ENCODE measurements around the gene ARHGAP44. TPM values are rescaled to one million over a fixed set of nuclear protein-coding genes. Genes with fewer than 3 reads are reported as not detected.

The ARHGAP44 gene
- polyA plus RNA-seq, 4 donors, result 2.3 to 12.3 (median 6.9) TPM

DNA sequence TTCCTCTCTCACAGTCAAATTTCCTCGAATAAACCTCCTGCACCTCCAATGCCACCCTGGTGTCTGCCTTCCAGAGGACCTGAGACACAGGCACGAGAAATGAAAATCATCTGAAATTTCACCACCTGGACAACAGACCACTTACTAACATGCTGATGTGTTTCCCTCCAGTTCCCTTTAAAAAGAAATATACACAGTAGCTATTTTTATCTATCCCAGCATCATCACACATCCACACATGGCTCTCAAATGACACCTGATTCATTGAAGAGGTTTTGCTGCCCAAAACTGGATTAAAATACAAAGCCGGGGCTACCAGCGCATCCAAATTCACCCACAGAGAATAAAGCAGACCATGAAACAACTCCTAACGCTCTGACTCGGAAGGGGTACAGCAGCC lies 214.6 kb downstream of the ARHGAP44 start:
- no peaks in the 10 kb centered on the region for H3K9me3 ChIP-seq (ENCODE audit: control insufficient read depth in 2 of 2, insufficient read depth in 1 of 2, low read depth in 1 of 2, low read length in 1 of 2)
- H3K4me3 ChIP-seq (ENCODE audit: low read depth in 1 of 3, low read length in 3 of 3), result no peak overlapping the region
- DNase-seq (no peak), FAIRE-seq (no peak)
- peaks cover 21 to 73% (median 29%) of the 10 kb centered on the region in 3 donors for H3K36me3 ChIP-seq (ENCODE audit: control insufficient read depth in 3 of 3, insufficient read depth in 2 of 3, low read depth in 1 of 3, low read length in 3 of 3)
- H3K27ac ChIP-seq (ENCODE audit: low read depth in 1 of 3, low read length in 2 of 3), result no peak overlapping the region
- H3K4me1 ChIP-seq (ENCODE audit: control insufficient read depth in 3 of 3, insufficient read depth in 2 of 3, low read depth in 1 of 3, low read length in 2 of 3), result no peaks in the 10 kb centered on the region
- 89 to 96% (median 92%) methylated on average over 6 of the region's 6 CpGs for WGBS, 3 donors
- no peaks in the 10 kb centered on the region for H3K27me3 ChIP-seq (ENCODE audit: control insufficient read depth in 3 of 3, insufficient read depth in 3 of 3, low read length in 3 of 3)

DNA sequence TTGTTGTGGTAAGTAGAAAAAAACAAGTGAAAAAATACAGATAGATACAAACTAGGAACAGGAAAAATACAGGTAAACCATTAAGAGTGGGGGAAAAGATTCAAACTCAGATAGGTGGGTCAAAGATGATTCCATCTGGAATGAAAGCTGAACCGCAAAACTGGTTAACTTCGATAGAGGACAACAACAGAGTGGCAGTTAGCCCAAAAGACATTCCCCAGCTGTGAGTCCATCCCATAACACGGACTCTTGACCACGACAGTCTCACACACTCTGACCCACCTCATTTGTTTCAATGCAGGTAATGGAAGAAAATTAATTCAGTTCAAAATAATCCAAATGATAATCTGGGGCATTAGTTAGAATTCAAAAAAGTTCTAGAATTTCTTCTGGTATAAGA lies 215.0 kb downstream of the ARHGAP44 start:
- no peak for FAIRE-seq
- Histone ChIP-seq H3K9me3 (ENCODE audit: control insufficient read depth in 2 of 2, insufficient read depth in 1 of 2, low read depth in 1 of 2, low read length in 1 of 2) (no peaks in the 10 kb centered on the region), H3K36me3 (ENCODE audit: control insufficient read depth in 3 of 3, insufficient read depth in 2 of 3, low read depth in 1 of 3, low read length in 3 of 3) (peaks cover 21 to 69% (median 26%) of the 10 kb centered on the region in 3 donors), H3K27ac (ENCODE audit: low read depth in 1 of 3, low read length in 2 of 3) (no peak overlapping the region), H3K4me3 (ENCODE audit: low read depth in 1 of 3, low read length in 3 of 3) (no peak overlapping the region), H3K27me3 (ENCODE audit: control insufficient read depth in 3 of 3, insufficient read depth in 3 of 3, low read length in 3 of 3) (no peaks in the 10 kb centered on the region), H3K4me1 (ENCODE audit: control insufficient read depth in 3 of 3, insufficient read depth in 2 of 3, low read depth in 1 of 3, low read length in 2 of 3) (no peaks in the 10 kb centered on the region)
- DNase-seq, result no peak
- WGBS, 3 donors, result 77 to 88% (median 78%) methylated on average over 4 of the region's 4 CpGs

DNA sequence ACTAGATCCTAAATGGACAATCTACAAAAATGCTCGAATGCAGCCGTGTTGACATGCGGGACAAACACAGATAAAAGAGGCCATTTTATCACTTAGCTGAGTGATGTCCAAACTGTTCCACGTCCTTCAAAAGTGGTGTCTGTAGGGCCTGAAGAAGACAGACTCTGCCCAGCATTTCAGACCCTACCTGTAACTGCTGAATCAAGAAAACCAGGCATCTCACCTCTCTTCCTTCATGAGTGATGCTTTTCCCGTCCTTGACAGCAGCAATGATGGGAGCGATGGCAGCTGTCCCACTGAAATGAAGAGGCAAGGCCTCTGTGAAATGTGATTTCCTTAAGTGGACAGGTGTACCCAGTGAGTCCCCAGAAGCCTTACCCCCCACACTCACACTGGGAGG lies 216.2 kb downstream of the ARHGAP44 start:
- FAIRE-seq, result no peak
- no peak overlapping the region for H3K27ac ChIP-seq (ENCODE audit: low read depth in 1 of 3, low read length in 2 of 3)
- WGBS, 3 donors, result 85 to 95% (median 87%) methylated on average over 6 of the region's 6 CpGs
- H3K4me3 ChIP-seq (ENCODE audit: low read depth in 1 of 3, low read length in 3 of 3), result no peak overlapping the region
- DNase-seq, result no peak
- no peaks in the 10 kb centered on the region for H3K27me3 ChIP-seq (ENCODE audit: control insufficient read depth in 3 of 3, insufficient read depth in 3 of 3, low read length in 3 of 3)
- peaks cover 18 to 65% (median 21%) of the 10 kb centered on the region in 3 donors for H3K36me3 ChIP-seq (ENCODE audit: control insufficient read depth in 3 of 3, insufficient read depth in 2 of 3, low read depth in 1 of 3, low read length in 3 of 3)
- no peaks in the 10 kb centered on the region for H3K9me3 ChIP-seq (ENCODE audit: control insufficient read depth in 2 of 2, insufficient read depth in 1 of 2, low read depth in 1 of 2, low read length in 1 of 2)
- H3K4me1 ChIP-seq (ENCODE audit: control insufficient read depth in 3 of 3, insufficient read depth in 2 of 3, low read depth in 1 of 3, low read length in 2 of 3), result no peaks in the 10 kb centered on the region

DNA sequence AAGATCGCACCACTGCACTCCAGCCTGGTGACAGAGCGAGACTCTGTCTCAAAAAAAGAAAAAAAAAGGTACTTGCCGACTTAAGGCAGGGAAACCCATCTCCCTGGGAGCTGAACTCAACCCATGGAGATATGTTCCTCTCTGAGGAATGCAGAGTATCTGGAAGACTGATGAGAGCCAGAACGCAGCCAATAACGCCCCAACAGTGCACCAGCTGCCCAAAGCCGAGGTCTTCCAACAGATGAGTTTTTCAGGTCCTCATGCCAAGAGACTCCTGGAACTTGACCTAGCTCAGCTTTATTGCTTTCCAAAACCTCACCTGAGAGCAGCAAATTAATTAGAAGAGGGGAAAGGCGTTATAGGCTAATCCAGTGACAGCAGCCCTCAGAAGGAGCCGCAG lies 219.2 kb downstream of the ARHGAP44 start:
- peaks cover 19 to 61% (median 30%) of the 10 kb centered on the region in 3 donors for H3K36me3 ChIP-seq (ENCODE audit: control insufficient read depth in 3 of 3, insufficient read depth in 2 of 3, low read depth in 1 of 3, low read length in 3 of 3)
- no peak for DNase-seq
- no peaks in the 10 kb centered on the region for H3K9me3 ChIP-seq (ENCODE audit: control insufficient read depth in 2 of 2, insufficient read depth in 1 of 2, low read depth in 1 of 2, low read length in 1 of 2)
- H3K27ac ChIP-seq (ENCODE audit: low read depth in 1 of 3, low read length in 2 of 3), result no peak overlapping the region
- no peak for FAIRE-seq
- no peak overlapping the region for H3K4me3 ChIP-seq (ENCODE audit: low read depth in 1 of 3, low read length in 3 of 3)
- no peaks in the 10 kb centered on the region for H3K27me3 ChIP-seq (ENCODE audit: control insufficient read depth in 3 of 3, insufficient read depth in 3 of 3, low read length in 3 of 3)
- WGBS, 3 donors, result 93 to 95% (median 94%) methylated on average over 8 of the region's 8 CpGs
- no peaks in the 10 kb centered on the region for H3K4me1 ChIP-seq (ENCODE audit: control insufficient read depth in 3 of 3, insufficient read depth in 2 of 3, low read depth in 1 of 3, low read length in 2 of 3)

DNA sequence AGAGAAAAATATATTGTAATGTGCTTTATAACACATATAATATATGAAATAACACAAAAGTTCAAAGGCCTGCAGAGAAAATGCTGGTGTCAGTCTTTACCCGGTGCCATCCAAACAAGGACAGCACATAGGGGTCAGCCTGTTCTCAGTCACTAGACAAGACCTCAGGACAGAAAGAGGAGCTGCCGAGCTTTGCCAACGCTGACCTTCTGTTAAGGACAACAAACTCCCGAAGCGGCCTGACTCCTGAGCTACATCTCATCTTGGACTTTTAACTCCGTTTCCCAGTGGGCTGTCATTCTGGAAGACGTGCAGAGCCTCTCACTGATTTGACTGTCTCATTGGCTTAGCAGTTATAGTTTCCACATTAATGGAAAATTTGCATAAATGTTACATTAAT lies 221.7 kb downstream of the ARHGAP44 start:
- 72 to 87% (median 76%) methylated on average over 7 of the region's 7 CpGs for WGBS, 3 donors
- Histone ChIP-seq H3K4me1 (ENCODE audit: control insufficient read depth in 3 of 3, insufficient read depth in 2 of 3, low read depth in 1 of 3, low read length in 2 of 3) (no peaks in the 10 kb centered on the region), H3K4me3 (ENCODE audit: low read depth in 1 of 3, low read length in 3 of 3) (no peak overlapping the region), H3K27me3 (ENCODE audit: control insufficient read depth in 3 of 3, insufficient read depth in 3 of 3, low read length in 3 of 3) (no peaks in the 10 kb centered on the region), H3K9me3 (ENCODE audit: control insufficient read depth in 2 of 2, insufficient read depth in 1 of 2, low read depth in 1 of 2, low read length in 1 of 2) (no peaks in the 10 kb centered on the region), H3K27ac (ENCODE audit: low read depth in 1 of 3, low read length in 2 of 3) (no peak overlapping the region), H3K36me3 (ENCODE audit: control insufficient read depth in 3 of 3, insufficient read depth in 2 of 3, low read depth in 1 of 3, low read length in 3 of 3) (peaks cover 15 to 53% (median 29%) of the 10 kb centered on the region in 3 donors)
- DNase-seq (no peak), FAIRE-seq (no peak)

DNA sequence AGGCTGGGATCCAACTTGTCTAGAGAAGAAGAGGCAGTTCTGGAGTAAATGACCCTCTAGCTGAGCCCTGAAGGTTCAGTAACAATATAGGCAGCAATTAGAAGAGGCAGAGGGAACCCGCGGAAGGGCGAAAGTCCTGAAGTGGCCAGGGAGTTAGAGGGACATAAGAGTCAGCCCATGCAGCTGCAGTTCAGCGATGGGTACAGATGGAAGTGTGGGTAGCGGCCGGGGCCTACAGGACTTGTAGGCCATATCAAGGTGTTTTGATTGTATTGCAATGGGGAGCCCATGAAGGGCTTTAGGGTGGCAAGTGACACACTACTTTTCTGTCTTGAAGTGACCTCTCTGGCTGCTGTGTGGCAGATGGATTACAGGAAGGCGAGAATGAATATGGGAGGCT lies 225.5 kb downstream of the ARHGAP44 start:
- Histone ChIP-seq H3K36me3 (ENCODE audit: control insufficient read depth in 3 of 3, insufficient read depth in 2 of 3, low read depth in 1 of 3, low read length in 3 of 3) (peaks cover 8 to 37% (median 22%) of the 10 kb centered on the region in 3 donors), H3K27me3 (ENCODE audit: control insufficient read depth in 3 of 3, insufficient read depth in 3 of 3, low read length in 3 of 3) (no peaks in the 10 kb centered on the region), H3K9me3 (ENCODE audit: control insufficient read depth in 2 of 2, insufficient read depth in 1 of 2, low read depth in 1 of 2, low read length in 1 of 2) (no peaks in the 10 kb centered on the region), H3K27ac (ENCODE audit: low read depth in 1 of 3, low read length in 2 of 3) (no peak overlapping the region), H3K4me3 (ENCODE audit: low read depth in 1 of 3, low read length in 3 of 3) (no peak overlapping the region), H3K4me1 (ENCODE audit: control insufficient read depth in 3 of 3, insufficient read depth in 2 of 3, low read depth in 1 of 3, low read length in 2 of 3) (peaks cover 0 to 9% (median 0%) of the 10 kb centered on the region in 3 donors)
- no peak for FAIRE-seq
- DNase-seq, result no peak
- 89 to 97% (median 92%) methylated on average over 7 of the region's 7 CpGs for WGBS, 3 donors

DNA sequence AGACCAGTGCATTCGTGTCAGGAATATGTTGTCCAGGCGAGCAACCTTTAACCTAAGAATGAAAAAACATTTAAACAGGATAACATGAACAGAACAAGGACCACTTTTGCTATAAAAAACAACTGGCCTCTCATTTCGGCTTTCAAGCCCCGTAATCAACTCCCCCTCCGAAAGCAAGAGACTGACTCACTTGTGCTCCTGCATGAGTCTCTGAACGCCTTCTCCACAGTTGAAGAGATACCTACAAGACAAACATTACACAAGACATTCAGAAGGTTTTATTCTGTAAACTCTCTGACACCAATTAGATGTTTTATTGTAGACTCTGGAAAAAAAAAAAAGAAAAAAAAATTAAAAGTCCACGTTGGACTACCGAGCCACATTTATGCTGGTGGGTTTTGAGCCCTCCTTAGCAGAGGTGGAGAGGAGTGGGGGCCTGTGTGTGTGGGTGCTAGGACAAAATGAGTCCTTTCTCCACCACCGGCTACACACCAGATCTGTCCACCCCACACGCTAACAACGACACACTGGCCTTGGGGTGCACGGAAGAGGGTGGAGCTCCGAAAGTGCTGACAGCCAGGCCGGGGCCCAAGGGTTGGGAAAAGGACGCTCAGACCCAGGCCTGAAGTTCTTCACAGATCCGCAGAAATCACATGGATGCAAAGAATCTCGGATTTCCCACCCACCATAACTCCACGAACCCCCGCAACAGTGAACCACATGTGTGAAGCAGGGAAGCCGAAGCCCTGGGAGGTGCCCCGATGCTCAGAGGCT lies 227.8 kb downstream of the ARHGAP44 start:
- DNase-seq, result peak in 1 of 2 donors; percentile 11
- Histone ChIP-seq H3K9me3 (ENCODE audit: control insufficient read depth in 2 of 2, insufficient read depth in 1 of 2, low read depth in 1 of 2, low read length in 1 of 2) (no peaks in the 10 kb centered on the region), H3K4me1 (ENCODE audit: control insufficient read depth in 3 of 3, insufficient read depth in 2 of 3, low read depth in 1 of 3, low read length in 2 of 3) (peaks cover 0 to 9% (median 0%) of the 10 kb centered on the region in 3 donors), H3K36me3 (ENCODE audit: control insufficient read depth in 3 of 3, insufficient read depth in 2 of 3, low read depth in 1 of 3, low read length in 3 of 3) (peaks cover 5 to 24% (median 13%) of the 10 kb centered on the region in 3 donors), H3K27ac (ENCODE audit: low read depth in 1 of 3, low read length in 2 of 3) (peak overlapping the region; percentile 45 to 84 (median 72)), H3K27me3 (ENCODE audit: control insufficient read depth in 3 of 3, insufficient read depth in 3 of 3, low read length in 3 of 3) (no peaks in the 10 kb centered on the region), H3K4me3 (ENCODE audit: low read depth in 1 of 3, low read length in 3 of 3) (peak overlapping the region; percentile 72 to 88 (median 79))
- no peak for FAIRE-seq
- WGBS, 3 donors, result 8 to 14% (median 11%) methylated on average over 21 of the region's 21 CpGs

DNA sequence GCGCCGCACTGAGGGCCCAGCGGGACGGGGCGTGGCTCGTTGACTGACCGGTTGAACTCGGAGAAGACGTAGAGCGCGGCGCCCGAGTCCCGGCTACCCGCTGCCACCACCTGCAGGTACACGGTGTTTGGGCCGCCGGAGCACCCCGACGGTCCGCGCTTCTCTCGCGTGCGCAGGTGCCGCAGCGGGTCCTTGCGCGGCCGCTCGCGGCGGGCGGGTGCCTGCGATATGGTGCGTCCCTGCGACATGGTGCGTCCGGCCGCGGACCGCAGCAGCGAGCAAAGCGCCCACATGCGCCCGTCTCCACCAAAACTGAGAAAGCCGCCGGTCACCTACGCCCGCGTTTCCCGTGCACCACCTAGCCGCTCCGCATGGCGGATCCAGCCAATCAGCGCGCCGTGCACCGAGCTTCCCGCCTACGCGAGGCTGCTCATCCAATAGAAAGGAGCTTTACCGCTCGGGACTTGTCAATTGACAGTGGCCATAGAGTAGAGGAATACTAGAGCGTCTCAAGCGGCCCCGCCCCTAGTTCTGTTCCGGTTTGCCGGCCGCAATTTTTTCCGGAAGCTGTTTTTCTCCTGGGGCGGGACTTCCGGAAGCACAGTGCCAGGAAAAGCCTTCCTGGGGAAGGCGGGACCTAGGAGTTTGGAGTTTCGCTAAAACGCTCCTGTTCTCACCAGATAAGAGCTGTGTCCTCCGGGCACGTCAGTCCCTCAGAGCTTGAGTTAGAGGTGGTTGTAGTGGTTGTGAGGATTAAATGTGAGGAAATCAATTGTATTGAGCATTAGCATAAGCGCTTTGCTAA lies 228.6 kb downstream of the ARHGAP44 start, which contains the start of gene ELAC2:
Gene ELAC2, minus strand, starts transcription at position 373 of the 805 bp plus-strand sequence. Its CDS starts 80 bp downstream, at position 293.
- Histone ChIP-seq H3K4me1 (ENCODE audit: control insufficient read depth in 3 of 3, insufficient read depth in 2 of 3, low read depth in 1 of 3, low read length in 2 of 3) (peaks cover 0 to 9% (median 0%) of the 10 kb centered on the region in 3 donors), H3K4me3 (ENCODE audit: low read depth in 1 of 3, low read length in 3 of 3) (peak within 1 kb of the TSS; percentile 72 to 88 (median 79)), H3K36me3 (ENCODE audit: control insufficient read depth in 3 of 3, insufficient read depth in 2 of 3, low read depth in 1 of 3, low read length in 3 of 3) (peaks cover 0 to 20% (median 6%) of the 10 kb centered on the region in 3 donors), H3K9me3 (ENCODE audit: control insufficient read depth in 2 of 2, insufficient read depth in 1 of 2, low read depth in 1 of 2, low read length in 1 of 2) (no peaks in the 10 kb centered on the region), H3K27me3 (ENCODE audit: control insufficient read depth in 3 of 3, insufficient read depth in 3 of 3, low read length in 3 of 3) (no peaks in the 10 kb centered on the region), H3K27ac (ENCODE audit: low read depth in 1 of 3, low read length in 2 of 3) (peak within 1 kb of the TSS; percentile 45 to 87 (median 84))
- 0 to 1% (median 0%) methylated on average over 77 to 79 of the region's 79 CpGs for WGBS, 3 donors
- DNase-seq, result peak; percentile 99
- peak; percentile 90 for FAIRE-seq
